ENCODE measurements around the gene HOMEZ.

GRCh38 chr14:23307146-23307530 lies 21.2 kb upstream of the HOMEZ start:
- TF ChIP-seq EZH2 (IDR thresholded peaks at IDR 0.05) (no peak), POLR2AphosphoS5 (IDR thresholded peaks at IDR 0.05; ENCODE audit: borderline replicate concordance, low read depth, low read length) (no peak)
